Measurements from ENCODE around the gene ESYT2. TPM values are rescaled to one million over a fixed set of nuclear protein-coding genes. Genes with fewer than 3 reads are reported as not detected.

ESYT2 gene
- total RNA-seq, 1 donor from 2014 or later: 23.3 TPM

GRCh38 chr7:158746957-158747356, 82.4 kb downstream of the ESYT2 start:
- Mint-ChIP-seq H3K4me3 (no peak overlapping the region), H3K27ac (ENCODE audit: unreplicated experiment) (no peak overlapping the region), H3K4me1 (no peaks in the 10 kb centered on the region), H3K36me3 (ENCODE audit: low read depth) (peaks cover 5% of the 10 kb centered on the region), H3K27me3 (ENCODE audit: low read depth) (no peaks in the 10 kb centered on the region), H3K9me3 (no peaks in the 10 kb centered on the region)
- no peak for DNase-seq (ENCODE audit: low read depth, low spot score)
- TF ChIP-seq CTCF (conservative IDR thresholded peaks at IDR 0.05): no peak

- H3K36me3 Mint-ChIP-seq (ENCODE audit: low read depth): peaks cover 7% of the 10 kb centered on the region
- H3K4me1 Mint-ChIP-seq: no peaks in the 10 kb centered on the region
- no peaks in the 10 kb centered on the region for H3K9me3 Mint-ChIP-seq
- no peak for TF ChIP-seq CTCF (conservative IDR thresholded peaks at IDR 0.05)
- no peak overlapping the region for H3K4me3 Mint-ChIP-seq
- H3K27ac Mint-ChIP-seq (ENCODE audit: unreplicated experiment): no peak overlapping the region
- DNase-seq (ENCODE audit: low read depth, low spot score): no peak
- no peaks in the 10 kb centered on the region for H3K27me3 Mint-ChIP-seq (ENCODE audit: low read depth)
These were observed 84.1 kb downstream of the ESYT2 start for GRCh38 chr7:158745057-158745715.

- H3K27me3 Mint-ChIP-seq (ENCODE audit: low read depth): no peaks in the 10 kb centered on the region
- no peaks in the 10 kb centered on the region for H3K9me3 Mint-ChIP-seq
- no peak overlapping the region for H3K27ac Mint-ChIP-seq (ENCODE audit: unreplicated experiment)
- no peak for DNase-seq (ENCODE audit: low read depth, low spot score)
- H3K4me1 Mint-ChIP-seq: no peaks in the 10 kb centered on the region
- no peak overlapping the region for H3K4me3 Mint-ChIP-seq
- no peak for TF ChIP-seq CTCF (conservative IDR thresholded peaks at IDR 0.05)
- H3K36me3 Mint-ChIP-seq (ENCODE audit: low read depth): peaks cover 9% of the 10 kb centered on the region
These were observed 85.2 kb downstream of the ESYT2 start for GRCh38 chr7:158744070-158744469.

- no peaks in the 10 kb centered on the region for H3K4me1 Mint-ChIP-seq
- no peaks in the 10 kb centered on the region for H3K27me3 Mint-ChIP-seq (ENCODE audit: low read depth)
- DNase-seq (ENCODE audit: low read depth, low spot score): no peak
- TF ChIP-seq CTCF (conservative IDR thresholded peaks at IDR 0.05): no peak
- no peaks in the 10 kb centered on the region for H3K9me3 Mint-ChIP-seq
- H3K36me3 Mint-ChIP-seq (ENCODE audit: low read depth): peaks cover 9% of the 10 kb centered on the region
- no peak overlapping the region for H3K4me3 Mint-ChIP-seq
- no peak overlapping the region for H3K27ac Mint-ChIP-seq (ENCODE audit: unreplicated experiment)
These were observed 86.1 kb downstream of the ESYT2 start for GRCh38 chr7:158743219-158743618.

GRCh38 chr7:158742065-158742821, 87.1 kb downstream of the ESYT2 start:
- Mint-ChIP-seq H3K27me3 (ENCODE audit: low read depth) (no peaks in the 10 kb centered on the region), H3K27ac (ENCODE audit: unreplicated experiment) (no peak overlapping the region), H3K4me1 (no peaks in the 10 kb centered on the region), H3K36me3 (ENCODE audit: low read depth) (peaks cover 9% of the 10 kb centered on the region), H3K9me3 (no peaks in the 10 kb centered on the region), H3K4me3 (no peak overlapping the region)
- DNase-seq (ENCODE audit: low read depth, low spot score): no peak
- no peak for TF ChIP-seq CTCF (conservative IDR thresholded peaks at IDR 0.05)
